G401.6 (cell line): ENCODE results near the gene AHNAK2.

Experiments used
- FAIRE-seq: peaks from 2 replicates; lab custom pipeline; 2012; peaks lifted over from hg19 to GRCh38; lab: Jason Lieb, UNC

AHNAK2 gene

GRCh38 chr14:104937694-104938365, 40.3 kb downstream of the AHNAK2 start:
- no peak for FAIRE-seq

- FAIRE-seq: no peak
These were observed 41.0 kb downstream of the AHNAK2 start for GRCh38 chr14:104937161-104937560.

GRCh38 chr14:104936361-104937155, 41.6 kb downstream of the AHNAK2 start:
- no peak for FAIRE-seq

- no peak for FAIRE-seq
These were observed 42.2 kb downstream of the AHNAK2 start for GRCh38 chr14:104935955-104936354.

- FAIRE-seq: no peak
These were observed 43.0 kb downstream of the AHNAK2 start for GRCh38 chr14:104935026-104935650.

GRCh38 chr14:104933746-104934733, 44.1 kb downstream of the AHNAK2 start:
- FAIRE-seq: no peak

- no peak for FAIRE-seq
These were observed 45.2 kb downstream of the AHNAK2 start for GRCh38 chr14:104932676-104933631.

- no peak for FAIRE-seq
These were observed 46.2 kb downstream of the AHNAK2 start for GRCh38 chr14:104931771-104932675.

GRCh38 chr14:104931304-104931770, 46.8 kb downstream of the AHNAK2 start:
- no peak for FAIRE-seq

GRCh38 chr14:104930526-104931303, 47.5 kb downstream of the AHNAK2 start:
- FAIRE-seq: no peak

- no peak for FAIRE-seq
These were observed 48.6 kb downstream of the AHNAK2 start for GRCh38 chr14:104929268-104930230.

- FAIRE-seq: no peak
These were observed 49.6 kb downstream of the AHNAK2 start for GRCh38 chr14:104928391-104929133.

GRCh38 chr14:104927901-104928300, 50.3 kb downstream of the AHNAK2 start:
- no peak for FAIRE-seq

- no peak for FAIRE-seq
These were observed 50.8 kb downstream of the AHNAK2 start for GRCh38 chr14:104927432-104927816.

GRCh38 chr14:104926619-104927431, 51.3 kb downstream of the AHNAK2 start:
- no peak for FAIRE-seq
